ENCODE data around the gene CDCA3. TPM values are rescaled to one million over a fixed set of nuclear protein-coding genes. Genes with fewer than 3 reads are reported as not detected.

The CDCA3 gene
- total and polyA plus RNA-seq, 2 of the 13 experiments (the other 11 are each of a cell fraction or from before 2014, with no cell fraction given): 32.7 to 56.5 TPM

DNA sequence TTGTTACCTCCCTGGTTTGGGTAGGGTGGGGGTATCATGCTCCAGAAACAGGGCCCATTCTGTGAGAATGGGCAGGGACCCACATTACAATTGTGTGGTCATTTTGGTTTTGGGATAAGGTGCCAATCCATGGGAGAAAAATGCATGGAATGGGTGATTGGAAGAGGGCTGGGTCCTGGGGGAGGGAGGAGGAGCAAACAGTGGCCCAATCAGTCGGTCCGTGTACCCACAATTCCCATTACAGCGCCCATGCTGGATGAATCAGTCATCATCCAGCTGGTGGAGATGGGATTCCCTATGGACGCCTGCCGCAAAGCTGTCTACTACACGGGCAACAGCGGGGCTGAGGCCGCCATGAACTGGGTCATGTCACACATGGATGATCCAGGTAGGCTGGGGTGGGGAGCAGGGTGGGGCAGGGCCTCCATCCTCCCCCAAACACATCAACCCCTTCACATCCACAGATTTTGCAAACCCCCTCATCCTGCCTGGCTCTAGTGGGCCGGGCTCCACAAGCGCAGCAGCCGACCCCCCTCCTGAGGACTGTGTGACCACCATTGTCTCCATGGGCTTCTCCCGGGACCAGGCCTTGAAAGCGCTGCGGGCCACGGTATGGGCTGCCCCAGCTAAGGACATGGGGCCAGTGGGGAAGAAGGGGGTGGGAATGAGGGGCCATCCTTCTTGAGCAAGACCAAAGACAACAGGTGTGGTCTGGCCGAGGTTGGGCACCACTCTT is 12.7 kb upstream of the CDCA3 start:
- POLR2A ChIA-PET: interaction anchor here (6.0 kb wide), 1 partner anchor 10 kb away, joined by 132 read pairs; the partner anchor contains the start of genes CDCA3 and USP5
- ATAC-seq: no peak
- CTCF ChIA-PET (ENCODE audit: low intra/inter-chr PET ratio, low total read pairs): no interaction called here
- Histone ChIP-seq H3K4me1 (ENCODE audit: insufficient read depth, low read length) (peaks cover 11% of the 10 kb centered on the region), H3K4me2 (ENCODE audit: low read depth, low read length) (no peak overlapping the region), H2AFZ (ENCODE audit: low read length) (no peak overlapping the region), H3K79me2 (ENCODE audit: insufficient read depth, low read length) (peaks cover 14% of the 10 kb centered on the region), H3K27ac (ENCODE audit: extremely low read length, insufficient read depth, low read length) (no peak overlapping the region), H3K9me3 (ENCODE audit: low read length) (no peaks in the 10 kb centered on the region), H3K4me3 (replicated peaks in 1 of 3; ENCODE audit: insufficient read depth in 1 of 3, low read depth in 2 of 3, low read length in 3 of 3) (no peak overlapping the region), H4K20me1 (ENCODE audit: insufficient read depth, low read length) (peaks cover 9% of the 10 kb centered on the region), H3K36me3 (replicated peaks in 1 of 2; ENCODE audit: control insufficient read depth in 1 of 2, insufficient read depth in 2 of 2, low read length in 2 of 2) (peaks cover 29 to 57% of the 10 kb centered on the region in 2 experiments), H3K27me3 (ENCODE audit: control insufficient read depth in 1 of 2, insufficient read depth in 2 of 2, low read length in 2 of 2) (no peaks in the 10 kb centered on the region; a peak in 1 of 5 replicates), H3K9ac (ENCODE audit: insufficient read depth, low read depth, low read length) (no peak overlapping the region)
- FAIRE-seq: no peak
- intact Hi-C loops (cut with micrococcal nuclease; ENCODE audit: unreplicated experiment) (no loop called here), in situ Hi-C loops (cut with HindIII; ENCODE audit: extremely low pct_ligation_motif_present, low pct_unique_long_range_greater_than_20kb) (no loop called here)
- no peak for DNase-seq (ENCODE audit: low spot score)
- BruUV-seq (replicated peaks): no TSS peak
- WGBS (ENCODE audit: low lambda C conversion rate): 99% methylated on average over 9 of the region's 16 CpGs
- TF ChIP-seq ZNF552 (CRISPR knock-in tag; IDR thresholded peaks at IDR 0.05; ENCODE audit: borderline replicate concordance): no peak
- TF ChIP-seq ZMYM3 (CRISPR knock-in tag; IDR thresholded peaks at IDR 0.05): no peak
- TF ChIP-seq ZNF678 (CRISPR knock-in tag; IDR thresholded peaks at IDR 0.05): no peak
- TF ChIP-seq, protein P1, sequence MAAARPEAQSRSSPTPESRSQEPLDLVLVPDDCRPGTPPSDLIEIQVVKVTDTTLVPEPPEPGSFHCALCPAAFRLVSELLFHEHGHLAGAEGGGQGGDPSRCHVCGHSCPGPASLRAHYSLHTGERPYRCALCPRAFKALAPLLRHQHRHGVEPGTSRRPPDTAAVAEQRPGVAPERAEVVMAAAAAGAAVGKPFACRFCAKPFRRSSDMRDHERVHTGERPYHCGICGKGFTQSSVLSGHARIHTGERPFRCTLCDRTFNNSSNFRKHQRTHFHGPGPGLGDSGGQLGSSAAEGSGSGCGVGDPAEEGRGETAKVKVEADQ (CRISPR knock-in tag; IDR thresholded peaks at IDR 0.05; ENCODE audit: borderline replicate concordance): no peak
- TF ChIP-seq, protein P2, sequence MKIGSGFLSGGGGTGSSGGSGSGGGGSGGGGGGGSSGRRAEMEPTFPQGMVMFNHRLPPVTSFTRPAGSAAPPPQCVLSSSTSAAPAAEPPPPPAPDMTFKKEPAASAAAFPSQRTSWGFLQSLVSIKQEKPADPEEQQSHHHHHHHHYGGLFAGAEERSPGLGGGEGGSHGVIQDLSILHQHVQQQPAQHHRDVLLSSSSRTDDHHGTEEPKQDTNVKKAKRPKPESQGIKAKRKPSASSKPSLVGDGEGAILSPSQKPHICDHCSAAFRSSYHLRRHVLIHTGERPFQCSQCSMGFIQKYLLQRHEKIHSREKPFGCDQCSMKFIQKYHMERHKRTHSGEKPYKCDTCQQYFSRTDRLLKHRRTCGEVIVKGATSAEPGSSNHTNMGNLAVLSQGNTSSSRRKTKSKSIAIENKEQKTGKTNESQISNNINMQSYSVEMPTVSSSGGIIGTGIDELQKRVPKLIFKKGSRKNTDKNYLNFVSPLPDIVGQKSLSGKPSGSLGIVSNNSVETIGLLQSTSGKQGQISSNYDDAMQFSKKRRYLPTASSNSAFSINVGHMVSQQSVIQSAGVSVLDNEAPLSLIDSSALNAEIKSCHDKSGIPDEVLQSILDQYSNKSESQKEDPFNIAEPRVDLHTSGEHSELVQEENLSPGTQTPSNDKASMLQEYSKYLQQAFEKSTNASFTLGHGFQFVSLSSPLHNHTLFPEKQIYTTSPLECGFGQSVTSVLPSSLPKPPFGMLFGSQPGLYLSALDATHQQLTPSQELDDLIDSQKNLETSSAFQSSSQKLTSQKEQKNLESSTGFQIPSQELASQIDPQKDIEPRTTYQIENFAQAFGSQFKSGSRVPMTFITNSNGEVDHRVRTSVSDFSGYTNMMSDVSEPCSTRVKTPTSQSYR (CRISPR knock-in tag; IDR thresholded peaks at IDR 0.05; ENCODE audit: borderline replicate concordance): no peak
- TF ChIP-seq ZNF780A (CRISPR knock-in tag; IDR thresholded peaks at IDR 0.05): no peak

Measured in HepG2 (cell line).